PC-9 (cell line): Measurements from ENCODE around the gene ABCA4.

Source experiments
- EZH2 ChIP-seq: fragments of 200-600 bp; sonication (generic); IDR thresholded peaks from 2 replicates; pipeline ENCODE4 v1.8.0; 2017; ENCODE audit warnings: antibody characterized with exemption, low read depth
- TF ChIP-seq, protein P1 (sequence below): fragments of 200-600 bp; sonication (generic); conservative IDR thresholded peaks from 2 replicates; pipeline ENCODE4 v1.6.1; 2017; ENCODE audit warnings: mixed run types, antibody characterized with exemption, mild to moderate bottlenecking, moderate library complexity

DNA sequence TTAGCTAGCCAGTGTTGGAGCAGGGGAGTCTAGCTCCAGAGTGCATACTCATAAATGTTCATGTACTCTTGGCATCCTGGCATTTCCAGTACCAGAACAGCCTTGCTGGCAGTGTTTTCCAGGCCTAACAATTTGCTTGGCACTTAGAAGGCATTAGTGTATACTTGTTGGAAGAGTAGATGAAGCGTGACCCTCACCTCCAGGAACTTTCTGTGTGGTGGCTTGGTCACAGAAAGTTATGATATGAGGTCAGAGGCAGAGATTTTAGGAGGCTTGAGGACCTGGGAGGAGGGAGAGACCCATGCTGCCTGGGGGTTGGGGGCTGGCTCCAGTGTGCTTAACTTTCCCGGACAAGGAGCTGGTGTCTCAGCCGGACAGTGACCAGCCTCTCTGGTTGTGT lies 159.0 kb downstream of the ABCA4 start:
- TF ChIP-seq, protein P1, sequence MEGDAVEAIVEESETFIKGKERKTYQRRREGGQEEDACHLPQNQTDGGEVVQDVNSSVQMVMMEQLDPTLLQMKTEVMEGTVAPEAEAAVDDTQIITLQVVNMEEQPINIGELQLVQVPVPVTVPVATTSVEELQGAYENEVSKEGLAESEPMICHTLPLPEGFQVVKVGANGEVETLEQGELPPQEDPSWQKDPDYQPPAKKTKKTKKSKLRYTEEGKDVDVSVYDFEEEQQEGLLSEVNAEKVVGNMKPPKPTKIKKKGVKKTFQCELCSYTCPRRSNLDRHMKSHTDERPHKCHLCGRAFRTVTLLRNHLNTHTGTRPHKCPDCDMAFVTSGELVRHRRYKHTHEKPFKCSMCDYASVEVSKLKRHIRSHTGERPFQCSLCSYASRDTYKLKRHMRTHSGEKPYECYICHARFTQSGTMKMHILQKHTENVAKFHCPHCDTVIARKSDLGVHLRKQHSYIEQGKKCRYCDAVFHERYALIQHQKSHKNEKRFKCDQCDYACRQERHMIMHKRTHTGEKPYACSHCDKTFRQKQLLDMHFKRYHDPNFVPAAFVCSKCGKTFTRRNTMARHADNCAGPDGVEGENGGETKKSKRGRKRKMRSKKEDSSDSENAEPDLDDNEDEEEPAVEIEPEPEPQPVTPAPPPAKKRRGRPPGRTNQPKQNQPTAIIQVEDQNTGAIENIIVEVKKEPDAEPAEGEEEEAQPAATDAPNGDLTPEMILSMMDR, result no peak
- no peak for TF ChIP-seq EZH2
